Measurements from ENCODE around the gene PTCD2.

PTCD2 gene

GRCh38 chr5:72402381-72402890 is 82.3 kb downstream of the PTCD2 start (continued):
- TF ChIP-seq ZSCAN18 (tag by site-specific recombination; IDR thresholded peaks at IDR 0.05) (no peak), ZNF121 (tag by site-specific recombination; IDR thresholded peaks at IDR 0.05) (no peak), ZNF132 (tag by site-specific recombination; IDR thresholded peaks at IDR 0.05; ENCODE audit: borderline replicate concordance) (no peak)
- TF ChIP-seq, protein P1, sequence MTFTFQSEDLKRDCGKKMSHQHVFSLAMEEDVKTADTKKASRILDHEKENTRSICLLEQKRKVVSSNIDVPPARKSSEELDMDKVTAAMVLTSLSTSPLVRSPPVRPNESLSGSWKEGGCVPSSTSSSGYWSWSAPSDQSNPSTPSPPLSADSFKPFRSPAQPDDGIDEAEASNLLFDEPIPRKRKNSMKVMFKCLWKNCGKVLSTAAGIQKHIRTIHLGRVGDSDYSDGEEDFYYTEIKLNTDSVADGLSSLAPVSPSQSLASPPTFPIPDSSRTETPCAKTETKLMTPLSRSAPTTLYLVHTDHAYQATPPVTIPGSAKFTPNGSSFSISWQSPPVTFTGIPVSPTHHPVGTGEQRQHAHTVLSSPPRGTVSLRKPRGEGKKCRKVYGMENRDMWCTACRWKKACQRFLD (tag by site-specific recombination; IDR thresholded peaks at IDR 0.05) = no peak

- Histone ChIP-seq H3K4me1 (ENCODE audit: control insufficient read depth, insufficient read depth, low read length) (no peaks in the 10 kb centered on the region), H3K9me3 (ENCODE audit: control insufficient read depth, insufficient read depth, low read depth, low read length) (no peaks in the 10 kb centered on the region), H3K4me3 (ENCODE audit: low read depth, low read length) (no peak overlapping the region), H3K36me3 (ENCODE audit: control insufficient read depth in 2 of 2, insufficient read depth in 1 of 2, low read length in 2 of 2) (no peaks in the 10 kb centered on the region), H3K27ac (ENCODE audit: extremely low read depth, low read depth, low read length) (no peak overlapping the region)
- ChIA-PET POLR2A (no interaction called here), CTCF (interaction anchor here (0.6 to 3.4 kb wide), 13 partner anchors 10 to 442 kb away, joined by 3 to 14 read pairs (median 3); no protein-coding TSS in a partner anchor)
- no peak for TF ChIP-seq ZNF621 (tag by site-specific recombination; IDR thresholded peaks at IDR 0.05)
- TF ChIP-seq ZNF837 (tag by site-specific recombination; IDR thresholded peaks at IDR 0.05) = no peak
- no peak for TF ChIP-seq ZNF175 (tag by site-specific recombination; IDR thresholded peaks at IDR 0.05)
- TF ChIP-seq, protein P2, sequence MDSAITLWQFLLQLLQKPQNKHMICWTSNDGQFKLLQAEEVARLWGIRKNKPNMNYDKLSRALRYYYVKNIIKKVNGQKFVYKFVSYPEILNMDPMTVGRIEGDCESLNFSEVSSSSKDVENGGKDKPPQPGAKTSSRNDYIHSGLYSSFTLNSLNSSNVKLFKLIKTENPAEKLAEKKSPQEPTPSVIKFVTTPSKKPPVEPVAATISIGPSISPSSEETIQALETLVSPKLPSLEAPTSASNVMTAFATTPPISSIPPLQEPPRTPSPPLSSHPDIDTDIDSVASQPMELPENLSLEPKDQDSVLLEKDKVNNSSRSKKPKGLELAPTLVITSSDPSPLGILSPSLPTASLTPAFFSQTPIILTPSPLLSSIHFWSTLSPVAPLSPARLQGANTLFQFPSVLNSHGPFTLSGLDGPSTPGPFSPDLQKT (IDR thresholded peaks at IDR 0.05; ENCODE audit: borderline replicate concordance, low read depth, low read length) = no peak
- no peak for TF ChIP-seq BCL11A (tag by site-specific recombination; IDR thresholded peaks at IDR 0.05; ENCODE audit: low read depth)
- TF ChIP-seq OVOL3 (tag by site-specific recombination; IDR thresholded peaks at IDR 0.05) = no peak
- no peak for TF ChIP-seq ZNF112 (tag by site-specific recombination; IDR thresholded peaks at IDR 0.05)
- TF ChIP-seq ZNF211 (tag by site-specific recombination; IDR thresholded peaks at IDR 0.05; ENCODE audit: low read depth) = no peak
- TF ChIP-seq ZNF426 (tag by site-specific recombination; IDR thresholded peaks at IDR 0.05) = no peak
- TF ChIP-seq KLF16 (tag by site-specific recombination; IDR thresholded peaks at IDR 0.05) = no peak
- TF ChIP-seq ZNF324 (tag by site-specific recombination; IDR thresholded peaks at IDR 0.05) = no peak
- no peak for TF ChIP-seq ZNF488 (tag by site-specific recombination; IDR thresholded peaks at IDR 0.05)
- TF ChIP-seq ZNF2 (tag by site-specific recombination; IDR thresholded peaks at IDR 0.05) = no peak
- no peak for TF ChIP-seq KLF10 (tag by site-specific recombination; IDR thresholded peaks at IDR 0.05)
- TF ChIP-seq ZEB2 (tag by site-specific recombination; IDR thresholded peaks at IDR 0.05) = no peak
- no peak for TF ChIP-seq ZFHX2 (tag by site-specific recombination; conservative IDR thresholded peaks at IDR 0.05)
- no peak for TF ChIP-seq ZNF776 (tag by site-specific recombination; IDR thresholded peaks at IDR 0.05; ENCODE audit: borderline replicate concordance)
- TF ChIP-seq PRDM2 (tag by site-specific recombination; IDR thresholded peaks at IDR 0.05; ENCODE audit: borderline replicate concordance) = no peak
These were observed 82.9 kb downstream of the PTCD2 start for GRCh38 chr5:72402959-72403628.

All from HEK293 (cell line).